K562 (cell line): ENCODE results near the gene TCF25. TPM values are rescaled to one million over a fixed set of nuclear protein-coding genes. Genes with fewer than 3 reads are reported as not detected.

ENCODE experiments used
- ATAC-seq: fragments of 200-7000 bp; cut with Tn5 transposase; 3 replicates; pipeline ENCODE4 v1.9.1; 2020; ENCODE audit warnings: moderate library complexity
- BruUV-seq: library from RNA; stranded (reverse); fragments of 400-500 nt; replicated peaks from 2 replicates; lab custom pipeline; 2021; lab: Mats Ljungman, UMichigan
- CTCF ChIA-PET: fragments of 300-600 bp; formaldehyde crosslinking; extraction: SDS; loops from one replicate; lab custom pipeline; 2021; ENCODE audit warnings: low intra/inter-chr PET ratio; lab: Yijun Ruan, JAX
- POLR2A ChIA-PET: fragments of 300-600, 350-650 bp; sonication (Branson Sonifier 250); formaldehyde crosslinking; extraction: SDS; loops from one replicate; lab custom pipeline; 2021; ENCODE audit warnings: antibody characterized with exemption, inconsistent platforms; lab: Yijun Ruan, JAX
- DNase-seq, 4 experiments: peaks; one replicate each; pipeline versions ENCODE4 v3.0.0 to v3.0.0-alpha.2; 2011 to 2018; ENCODE audit warnings: low spot score in 3 of 4, mixed read lengths in 3 of 4; ENCODE audit errors: extremely low read depth in 1 of 4
- FAIRE-seq: peaks from 2 replicates; lab custom pipeline; 2011; peaks lifted over from hg19 to GRCh38; lab: Jason Lieb, UNC
- H2AFZ ChIP-seq: 2 replicates; pipeline ENCODE4 v1.6.0; 2011; ENCODE audit warnings: low read depth, low read length, control low read depth, inconsistent platforms
- H3K27ac ChIP-seq: fragments of 200-600 bp; 3 replicates; pipeline ENCODE4 v1.8.0; 2011; ENCODE audit warnings: low read depth, mild to moderate bottlenecking, control low read depth, inconsistent platforms, low read length, moderate library complexity, mixed read lengths; ENCODE audit errors: extremely low read depth
- H3K27me3 ChIP-seq, 2 experiments: fragments of 300-600 bp in 1 of 2; 2 replicates in 1 of 2; 3 replicates in 1 of 2; pipeline versions ENCODE4 v1.6.0 to v1.8.0; 2011; ENCODE audit warnings: inconsistent platforms in 2 of 2, low read length in 2 of 2, mild to moderate bottlenecking in 1 of 2, mixed read lengths in 1 of 2, moderate library complexity in 1 of 2; ENCODE audit not compliant: control insufficient read depth in 2 of 2, insufficient read depth in 2 of 2
- H3K36me3 ChIP-seq: fragments of 300-600 bp; 3 replicates; pipeline ENCODE4 v1.8.0; 2011; ENCODE audit warnings: mild to moderate bottlenecking, low read length, inconsistent platforms; ENCODE audit not compliant: control insufficient read depth, insufficient read depth
- H3K4me1 ChIP-seq, 2 experiments: fragments of 200-600 bp in 1 of 2; replicated peaks in 1 of 2; 2 replicates in 1 of 2; 3 replicates in 1 of 2; pipeline versions ENCODE4 v1.5.1 to v1.8.0; 2011; ENCODE audit warnings: inconsistent platforms in 2 of 2, low read length in 2 of 2, mild to moderate bottlenecking in 1 of 2, mixed read lengths in 1 of 2, moderate library complexity in 1 of 2; ENCODE audit not compliant: control insufficient read depth in 2 of 2, insufficient read depth in 2 of 2
- H3K4me2 ChIP-seq: 2 replicates; pipeline ENCODE4 v1.6.1; 2011; ENCODE audit warnings: low read length, control low read depth, inconsistent platforms, mixed read lengths; ENCODE audit not compliant: insufficient read depth
- H3K4me3 ChIP-seq: fragments of 200-600 bp; sonication (generic), shearing (Covaris generic); 2 replicates; pipeline ENCODE4 v1.5.1; 2016; ENCODE audit warnings: control low read depth, inconsistent platforms
- H3K79me2 ChIP-seq: fragments of 200-600 bp; 3 replicates; pipeline ENCODE4 v1.8.0; 2011; ENCODE audit warnings: low read length, inconsistent platforms; ENCODE audit not compliant: control insufficient read depth, insufficient read depth
- H3K9ac ChIP-seq, 2 experiments: 2 replicates each; pipeline versions ENCODE4 v1.6.0 to v1.6.1; 2011; ENCODE audit warnings: low read depth in 2 of 2, low read length in 2 of 2, control low read depth in 1 of 2, inconsistent platforms in 1 of 2, mild to moderate bottlenecking in 1 of 2, mixed read lengths in 1 of 2; ENCODE audit not compliant: insufficient read depth in 1 of 2
- H3K9me1 ChIP-seq: one replicate; pipeline ENCODE4 v1.6.0; 2011; ENCODE audit warnings: inconsistent platforms, mild to moderate bottlenecking, low read length, moderate library complexity; ENCODE audit not compliant: control insufficient read depth, insufficient read depth
- H3K9me3 ChIP-seq: replicated peaks from 2 replicates; pipeline ENCODE4 v1.5.1; 2011; ENCODE audit warnings: low read depth, low read length, inconsistent platforms; ENCODE audit not compliant: control insufficient read depth, insufficient read depth
- H4K20me1 ChIP-seq: replicated peaks from 2 replicates; pipeline ENCODE4 v1.6.1; 2011; ENCODE audit warnings: low read length, inconsistent platforms, mixed read lengths; ENCODE audit not compliant: control insufficient read depth, insufficient read depth
- ARID3B ChIP-seq: fragments of 250-450 bp; sonication (Bioruptor Pico); IDR thresholded peaks from 2 replicates; pipeline ENCODE4 v1.4.0; 2020; ENCODE audit warnings: borderline replicate concordance
- CBFA2T3 ChIP-seq: fragments of 450-650 bp; IDR thresholded peaks from 2 replicates; pipeline ENCODE4 v1.6.1; 2017
- HMGN3 ChIP-seq: IDR thresholded peaks from 2 replicates; pipeline ENCODE4 v1.6.1; 2011; ENCODE audit warnings: borderline replicate concordance, low read depth, mild to moderate bottlenecking, mixed read lengths, low read length; ENCODE audit not compliant: insufficient read length; ENCODE audit errors: extremely low read depth
- KLF6 ChIP-seq: fragments of 250-450 bp; sonication (Bioruptor Pico); IDR thresholded peaks from 2 replicates; pipeline ENCODE4 v1.4.0; 2020; ENCODE audit warnings: mild to moderate bottlenecking, moderate library complexity, borderline replicate concordance
- MTA2 ChIP-seq: fragments of 450-650 bp; IDR thresholded peaks from 2 replicates; pipeline ENCODE4 v1.6.1; 2016; ENCODE audit warnings: low read depth
- MTA3 ChIP-seq: fragments of 450-650 bp; formaldehyde crosslinking; IDR thresholded peaks from 2 replicates; pipeline ENCODE4 v1.6.1; 2017; ENCODE audit warnings: mild to moderate bottlenecking, borderline replicate concordance
- MXI1 ChIP-seq: IDR thresholded peaks from 2 replicates; pipeline ENCODE4 v1.6.1; 2011; ENCODE audit warnings: low read depth, mild to moderate bottlenecking, improper control_type of control experiment, low read length
- PRMT5 ChIP-seq: sonication (generic); formaldehyde crosslinking; IDR thresholded peaks from 2 replicates; pipeline ENCODE4 v1.5.0; 2020; ENCODE audit warnings: missing genetic modification reagents
- PTRF ChIP-seq: fragments of 450-650 bp; IDR thresholded peaks from 2 replicates; pipeline ENCODE4 v1.6.1; 2016; ENCODE audit warnings: mild to moderate bottlenecking, missing genetic modification characterization, missing compliant biosample characterization
- RBM25 ChIP-seq: fragments of 200-400 bp; formaldehyde crosslinking; IDR thresholded peaks from 2 replicates; pipeline ENCODE4 v1.6.1; 2018; ENCODE audit warnings: low read length, low read depth, moderate library complexity; ENCODE audit not compliant: severe bottlenecking
- ZNF3 ChIP-seq: fragments of 250-450 bp; sonication (Bioruptor Pico); IDR thresholded peaks from 2 replicates; pipeline ENCODE4 v1.5.0; 2021; ENCODE audit warnings: mild to moderate bottlenecking, moderate library complexity
- ZNF408 ChIP-seq: fragments of 250-450 bp; sonication (Bioruptor Pico); IDR thresholded peaks from 2 replicates; pipeline ENCODE4 v1.4.0; 2020; ENCODE audit warnings: low read depth, mild to moderate bottlenecking, moderate library complexity
- ZNF589 ChIP-seq: fragments of 200-800 bp; sonication (Bioruptor generic); IDR thresholded peaks from 2 replicates; pipeline ENCODE4 v1.6.1; 2016; ENCODE audit warnings: low read depth, missing genetic modification characterization, missing compliant biosample characterization
- WGBS: fragments of 100-300 bp; shearing (Covaris generic); methylation state at CpG from one replicate; pipeline ENCODE4 v1.1.6; 2016; ENCODE audit warnings: low coverage, mixed read lengths; ENCODE audit not compliant: insufficient coverage; ENCODE audit errors: missing lambda C conversion rate; 5-methylcytosine and 5-hydroxymethylcytosine counted together
- in situ Hi-C: fragments of 300-500 bp; cut with MboI; formaldehyde crosslinking; loops from 4 replicates; pipeline ENCODE4 v1.15.0; 2018; ENCODE audit warnings: inconsistent platforms, mixed read lengths
- intact Hi-C: fragments of 100-400 bp; cut with micrococcal nuclease; formaldehyde crosslinking; loops from 2 replicates; pipeline ENCODE4 v1.14.2; 2022
- polyA plus RNA-seq, 8 experiments: library from polyadenylated mRNA; depleted of rRNA in 4 of 8; stranded (reverse) in 5 of 8; unstranded in 3 of 8; fragments of >200 nt; fragmentation: Nextera tagmentation in 2 of 8; fragmentation: Illumina TruSeq in 1 of 8; extraction: Ambion mirVana in 2 of 8; extraction: Trizol in 1 of 8; gene quantifications; 2 replicates each; pipeline versions ENCODE4 v1.2.1 to v1.2.3, GENCODE V29; 2011 to 2014; ENCODE audit warnings: inconsistent platforms in 1 of 8, missing spikeins in 1 of 8
- total RNA-seq, 7 experiments: library from RNA; depleted of rRNA in 6 of 7; stranded (reverse); fragments of >200 nt in 6 of 7; fragmentation: Illumina TruSeq in 2 of 7; extraction: Trizol in 2 of 7; gene quantifications; 2 replicates each; pipeline versions ENCODE4 v1.2.1 to v1.2.3, GENCODE V29; 2011 to 2021; ENCODE audit warnings: low replicate concordance in 1 of 7
- TF ChIP-seq, protein P1 (sequence below), 2 experiments: fragments of 450-650 bp; formaldehyde crosslinking in 1 of 2; IDR thresholded peaks; 2 replicates each; pipeline versions ENCODE4 v1.4.0 to v1.6.1; 2014 to 2020; ENCODE audit warnings: mild to moderate bottlenecking in 2 of 2, borderline replicate concordance in 1 of 2, low read depth in 1 of 2

Gene TCF25
- total and polyA plus RNA-seq, 9 of the 15 experiments (the other 6 are each of a cell fraction or from before 2014, with no cell fraction given), result 9.0 to 154 (median 83.8) TPM

DNA sequence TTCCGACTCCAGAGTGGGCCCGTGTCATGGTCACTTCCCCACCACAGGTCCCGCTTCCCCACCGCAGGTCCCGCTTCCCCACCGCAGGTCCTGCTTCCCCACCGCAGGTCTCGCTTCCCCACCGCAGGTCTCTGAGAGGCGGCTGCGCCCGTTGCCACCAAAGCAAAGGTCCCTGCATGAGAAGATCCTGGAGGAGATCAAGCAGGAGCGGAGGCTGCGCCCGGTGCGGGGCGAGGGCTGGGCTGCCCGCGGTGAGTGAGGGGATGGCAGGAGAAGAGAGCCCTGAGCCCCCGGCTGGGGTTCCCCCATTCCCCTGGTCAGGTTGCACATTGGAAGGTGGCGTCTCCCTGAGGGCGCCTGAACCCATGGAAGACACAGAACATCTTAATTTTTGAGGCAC, 17.4 kb upstream of the TCF25 start:
- no peak for ATAC-seq
- ChIA-PET CTCF (interaction anchor here (0.7 kb wide), 1 partner anchor 45 kb away, joined by 3 read pairs; no protein-coding TSS in a partner anchor), POLR2A (no interaction called here)
- no peak overlapping the region for H3K4me2 ChIP-seq
- H3K9me1 ChIP-seq, result no peaks in the 10 kb centered on the region
- no peaks in the 10 kb centered on the region for H3K9me3 ChIP-seq
- peaks cover 1 to 42% of the 10 kb centered on the region in 2 experiments; a peak in 3 of 5 replicates for H3K4me1 ChIP-seq
- in situ Hi-C loops (no loop called here), intact Hi-C loops (no loop called here)
- no peak overlapping the region for H3K27ac ChIP-seq
- no peak overlapping the region for H2AFZ ChIP-seq
- BruUV-seq, result no TSS peak
- H3K9ac ChIP-seq, result no peak overlapping the region
- H4K20me1 ChIP-seq, result no peaks in the 10 kb centered on the region
- no peaks in the 10 kb centered on the region for H3K27me3 ChIP-seq
- H3K79me2 ChIP-seq, result no peaks in the 10 kb centered on the region
- H3K36me3 ChIP-seq, result no peaks in the 10 kb centered on the region; the same call in 2 of the 3 replicates
- 74% methylated on average over 12 of the region's 22 CpGs for WGBS
- no peak for FAIRE-seq
- H3K4me3 ChIP-seq, result no peak overlapping the region
- DNase-seq, result no peak
- TF ChIP-seq MTA2 (no peak), PTRF (no peak), HMGN3 (no peak), KLF6 (CRISPR knock-in tag) (no peak), ZNF589 (CRISPR knock-in tag) (no peak), CBFA2T3 (no peak), ARID3B (CRISPR knock-in tag) (no peak), ZNF408 (CRISPR knock-in tag) (no peak), MTA3 (no peak), PRMT5 (no peak), MXI1 (no peak), RBM25 (no peak), ZNF3 (CRISPR knock-in tag) (no peak)
- TF ChIP-seq, protein P1, sequence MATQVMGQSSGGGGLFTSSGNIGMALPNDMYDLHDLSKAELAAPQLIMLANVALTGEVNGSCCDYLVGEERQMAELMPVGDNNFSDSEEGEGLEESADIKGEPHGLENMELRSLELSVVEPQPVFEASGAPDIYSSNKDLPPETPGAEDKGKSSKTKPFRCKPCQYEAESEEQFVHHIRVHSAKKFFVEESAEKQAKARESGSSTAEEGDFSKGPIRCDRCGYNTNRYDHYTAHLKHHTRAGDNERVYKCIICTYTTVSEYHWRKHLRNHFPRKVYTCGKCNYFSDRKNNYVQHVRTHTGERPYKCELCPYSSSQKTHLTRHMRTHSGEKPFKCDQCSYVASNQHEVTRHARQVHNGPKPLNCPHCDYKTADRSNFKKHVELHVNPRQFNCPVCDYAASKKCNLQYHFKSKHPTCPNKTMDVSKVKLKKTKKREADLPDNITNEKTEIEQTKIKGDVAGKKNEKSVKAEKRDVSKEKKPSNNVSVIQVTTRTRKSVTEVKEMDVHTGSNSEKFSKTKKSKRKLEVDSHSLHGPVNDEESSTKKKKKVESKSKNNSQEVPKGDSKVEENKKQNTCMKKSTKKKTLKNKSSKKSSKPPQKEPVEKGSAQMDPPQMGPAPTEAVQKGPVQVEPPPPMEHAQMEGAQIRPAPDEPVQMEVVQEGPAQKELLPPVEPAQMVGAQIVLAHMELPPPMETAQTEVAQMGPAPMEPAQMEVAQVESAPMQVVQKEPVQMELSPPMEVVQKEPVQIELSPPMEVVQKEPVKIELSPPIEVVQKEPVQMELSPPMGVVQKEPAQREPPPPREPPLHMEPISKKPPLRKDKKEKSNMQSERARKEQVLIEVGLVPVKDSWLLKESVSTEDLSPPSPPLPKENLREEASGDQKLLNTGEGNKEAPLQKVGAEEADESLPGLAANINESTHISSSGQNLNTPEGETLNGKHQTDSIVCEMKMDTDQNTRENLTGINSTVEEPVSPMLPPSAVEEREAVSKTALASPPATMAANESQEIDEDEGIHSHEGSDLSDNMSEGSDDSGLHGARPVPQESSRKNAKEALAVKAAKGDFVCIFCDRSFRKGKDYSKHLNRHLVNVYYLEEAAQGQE (IDR thresholded peaks at IDR 0.05; ENCODE audit: borderline replicate concordance), result no peak
- TF ChIP-seq, protein P1 (CRISPR knock-in tag; IDR thresholded peaks at IDR 0.05; ENCODE audit: low read depth), result no peak
